Activated T-helper 1 cell treated with anti-CD3 and anti-CD28 coated beads, Interleukin-2, amount 50 U/mL, for 16 hours (primary cell): Measurements from ENCODE around the gene TMEM72.

Experiments
- DNase-seq, 2 donors: peaks; one replicate each; pipeline ENCODE4 v3.0.0-alpha.2; 2020; ENCODE audit warnings: low read depth in 1 of 2, low spot score in 1 of 2

Gene TMEM72

GRCh38 chr10:44889834-44890233 is 21.3 kb upstream of the TMEM72 start:
- no peak for DNase-seq

GRCh38 chr10:44890696-44891563 is 20.2 kb upstream of the TMEM72 start:
- DNase-seq: no peak

- no peak for DNase-seq
Observed at GRCh38 chr10:44891721-44892120, 19.4 kb upstream of the TMEM72 start.

- no peak for DNase-seq
Observed at GRCh38 chr10:44893604-44894468, 17.3 kb upstream of the TMEM72 start.

- no peak for DNase-seq
Observed at GRCh38 chr10:44894691-44895090, 16.4 kb upstream of the TMEM72 start.

- DNase-seq: no peak
Observed at GRCh38 chr10:44895280-44895679, 15.9 kb upstream of the TMEM72 start.

- DNase-seq: no peak
Observed at GRCh38 chr10:44897049-44897448, 14.1 kb upstream of the TMEM72 start.

- no peak for DNase-seq
Observed at GRCh38 chr10:44898665-44899064, 12.5 kb upstream of the TMEM72 start.

GRCh38 chr10:44899450-44900080 is 11.6 kb upstream of the TMEM72 start:
- no peak for DNase-seq

- DNase-seq: no peak
Observed at GRCh38 chr10:44902941-44903545, 8.1 kb upstream of the TMEM72 start.

- DNase-seq: no peak
Observed at GRCh38 chr10:44906486-44906885, 4.7 kb upstream of the TMEM72 start.

- no peak for DNase-seq
Observed at GRCh38 chr10:44907556-44907955, 3.6 kb upstream of the TMEM72 start.

- DNase-seq: no peak
Observed at GRCh38 chr10:44908066-44908749, 2.9 kb upstream of the TMEM72 start.

GRCh38 chr10:44908936-44909630 is 2.1 kb upstream of the TMEM72 start:
- no peak for DNase-seq

- no peak for DNase-seq
Observed at GRCh38 chr10:44909910-44910309, 1.2 kb upstream of the TMEM72 start.

- DNase-seq: no peak
Observed at GRCh38 chr10:44910602-44911001, 535 bp upstream of the TMEM72 start.

GRCh38 chr10:44911951-44912350 is 814 bp downstream of the TMEM72 start:
- no peak for DNase-seq

GRCh38 chr10:44913350-44914081 is 2.4 kb downstream of the TMEM72 start:
- no peak for DNase-seq

GRCh38 chr10:44914891-44915290 is 3.8 kb downstream of the TMEM72 start:
- DNase-seq: no peak
